ENCODE results near the gene MOAP1.
"Not testable (repeated sequence)": the region's sequence is repeated elsewhere in the genome, so short reads cannot be mapped to it uniquely, and the experiment has no call there.

MOAP1 gene

DNA sequence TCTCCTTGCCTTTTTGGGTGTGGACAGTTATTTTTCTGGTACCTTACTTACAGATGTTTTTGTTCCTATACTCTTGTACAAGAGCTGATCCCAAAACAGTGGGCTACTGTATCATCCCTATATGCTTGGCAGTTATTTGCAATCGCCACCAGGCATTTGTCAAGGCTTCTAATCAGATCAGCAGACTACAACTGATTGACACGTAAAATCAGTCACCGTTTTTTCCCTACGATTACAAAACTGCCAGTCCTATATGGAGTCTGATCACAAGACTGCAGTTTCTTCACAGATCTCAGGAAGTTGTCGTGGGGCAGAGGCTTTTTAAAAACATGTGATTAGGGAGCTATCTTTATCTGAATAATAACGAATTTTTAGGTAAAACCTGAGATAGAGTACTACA, 1.8 kb upstream of the MOAP1 start:
- Histone ChIP-seq H3K27ac (ENCODE audit: insufficient read depth, low read length, poor library complexity, severe bottlenecking) (no peak overlapping the region), H3K36me3 (ENCODE audit: control insufficient read depth, insufficient read depth, low read length) (peaks cover 8% of the 10 kb centered on the region), H3K4me1 (ENCODE audit: control insufficient read depth, insufficient read depth, low read length, poor library complexity, severe bottlenecking) (peaks cover 15% of the 10 kb centered on the region), H3K4me3 (ENCODE audit: insufficient read depth, low read depth, low read length, poor library complexity, severe bottlenecking) (no peak overlapping the region), H3K27me3 (replicated peaks; ENCODE audit: control insufficient read depth, insufficient read depth, low read length, poor library complexity, severe bottlenecking) (no peaks in the 10 kb centered on the region), H3K9me3 (ENCODE audit: control insufficient read depth, low read length) (no peaks in the 10 kb centered on the region)
- no peak for DNase-seq

DNA sequence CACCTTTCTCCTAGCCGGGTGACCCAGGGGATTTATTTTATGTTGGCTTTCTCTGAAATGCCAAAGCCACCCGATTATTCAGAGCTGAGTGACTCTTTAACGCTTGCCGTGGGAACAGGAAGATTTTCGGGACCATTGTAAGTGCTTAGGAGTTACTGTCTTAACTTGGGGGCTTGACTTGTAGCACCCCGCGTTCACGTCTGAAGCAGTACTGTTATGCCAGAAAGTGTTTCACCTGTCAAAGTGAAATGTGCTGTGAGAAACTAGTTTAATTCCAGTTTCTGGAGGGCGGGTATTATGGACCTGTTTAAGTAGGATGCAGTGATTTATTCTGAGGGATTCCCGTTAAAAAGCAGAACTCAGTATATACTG, 638 bp upstream of the MOAP1 start:
- Histone ChIP-seq H3K36me3 (ENCODE audit: control insufficient read depth, insufficient read depth, low read length) (peaks cover 8% of the 10 kb centered on the region), H3K9me3 (ENCODE audit: control insufficient read depth, low read length) (no peaks in the 10 kb centered on the region), H3K4me1 (ENCODE audit: control insufficient read depth, insufficient read depth, low read length, poor library complexity, severe bottlenecking) (peaks cover 15% of the 10 kb centered on the region), H3K4me3 (ENCODE audit: insufficient read depth, low read depth, low read length, poor library complexity, severe bottlenecking) (peak overlapping the region; percentile 61), H3K27me3 (replicated peaks; ENCODE audit: control insufficient read depth, insufficient read depth, low read length, poor library complexity, severe bottlenecking) (no peaks in the 10 kb centered on the region), H3K27ac (ENCODE audit: insufficient read depth, low read length, poor library complexity, severe bottlenecking) (peak overlapping the region; percentile 81)
- DNase-seq, result no peak

DNA sequence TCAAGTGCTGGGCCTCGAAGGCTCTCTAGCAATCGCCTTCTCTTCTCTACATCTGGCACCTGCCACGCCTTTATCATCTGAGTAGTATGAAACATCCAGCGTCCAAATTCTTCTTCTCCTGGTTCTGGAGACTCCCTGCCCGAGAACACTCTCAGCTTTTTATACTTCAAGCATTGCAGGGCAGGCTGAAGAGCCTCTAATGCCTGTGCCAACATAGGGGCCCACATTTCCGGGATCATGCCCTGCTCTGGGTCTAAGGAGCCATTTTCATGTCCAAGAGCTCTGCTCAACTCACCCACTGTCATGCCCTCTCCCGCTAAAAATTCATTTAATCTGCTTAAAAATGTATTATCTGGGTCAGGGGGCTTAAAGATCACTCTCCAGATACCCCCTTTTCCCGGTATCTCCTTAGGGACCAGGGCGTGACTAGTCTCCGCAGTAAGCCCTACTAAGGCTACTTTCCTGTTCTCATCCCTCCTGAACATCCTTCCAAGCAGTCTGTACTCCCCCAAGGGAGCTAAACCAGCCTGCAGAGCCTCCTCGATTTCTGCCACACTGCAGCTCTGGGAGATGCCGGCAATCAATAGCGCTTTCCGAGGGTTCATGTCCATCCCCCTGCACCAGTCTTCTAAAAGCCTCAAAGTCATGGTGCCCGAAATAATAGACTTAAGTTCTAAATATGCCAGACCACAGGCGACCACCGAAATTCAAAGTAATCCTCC, 940 bp downstream of the MOAP1 start:
- H3K4me1 ChIP-seq (ENCODE audit: control insufficient read depth, insufficient read depth, low read length, poor library complexity, severe bottlenecking), result peaks cover 15% of the 10 kb centered on the region
- no peak for DNase-seq
- H3K27me3 ChIP-seq (replicated peaks; ENCODE audit: control insufficient read depth, insufficient read depth, low read length, poor library complexity, severe bottlenecking), result no peaks in the 10 kb centered on the region
- peak overlapping the region; percentile 98 for H3K27ac ChIP-seq (ENCODE audit: insufficient read depth, low read length, poor library complexity, severe bottlenecking)
- no peaks in the 10 kb centered on the region for H3K9me3 ChIP-seq (ENCODE audit: control insufficient read depth, low read length)
- peak overlapping the region; percentile 92 for H3K4me3 ChIP-seq (ENCODE audit: insufficient read depth, low read depth, low read length, poor library complexity, severe bottlenecking)
- peaks cover 8% of the 10 kb centered on the region for H3K36me3 ChIP-seq (ENCODE audit: control insufficient read depth, insufficient read depth, low read length)

DNA sequence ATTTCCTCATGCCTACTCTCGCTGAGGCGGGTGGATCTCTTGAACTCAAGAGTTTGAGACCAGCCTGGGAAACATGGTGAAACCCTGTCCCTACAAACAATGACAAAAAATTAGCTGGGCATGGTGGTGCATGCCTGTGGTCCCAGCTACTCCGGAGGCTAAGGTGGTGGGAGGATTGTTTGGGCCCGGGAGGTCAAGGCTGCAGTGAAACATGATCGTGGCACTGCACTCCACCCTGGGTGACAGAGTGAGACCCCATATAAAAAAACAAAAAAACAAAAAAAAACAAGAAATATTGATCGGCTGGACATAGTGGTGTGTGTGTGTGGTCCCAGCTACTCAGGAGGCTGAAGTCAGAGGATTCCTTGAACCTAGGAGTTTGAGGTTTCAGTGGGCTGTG, 9.2 kb downstream of the MOAP1 start:
- no peak overlapping the region for H3K4me3 ChIP-seq (ENCODE audit: insufficient read depth, low read depth, low read length, poor library complexity, severe bottlenecking)

DNA sequence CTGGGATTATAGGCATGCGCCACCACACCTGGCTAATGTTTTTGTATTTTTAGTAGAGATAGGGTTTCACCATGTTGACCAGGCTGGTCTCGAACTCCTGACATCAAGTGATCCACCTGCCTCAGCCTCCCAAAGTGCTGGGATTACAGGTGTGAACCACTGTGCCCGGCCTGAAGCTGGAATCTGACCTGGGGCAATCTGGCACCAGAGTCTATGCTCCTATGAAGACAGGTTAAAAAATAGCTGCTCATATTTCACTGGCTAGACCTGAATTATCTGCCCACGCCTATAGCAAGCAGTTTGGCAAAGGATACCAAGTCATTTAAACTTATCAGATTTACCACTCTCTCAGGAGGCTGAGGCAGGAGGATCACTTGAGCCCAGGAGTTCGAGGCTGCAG, 10.0 kb downstream of the MOAP1 start:
- not testable (repeated sequence) for DNase-seq; H3K27me3 ChIP-seq (replicated peaks; ENCODE audit: control insufficient read depth, insufficient read depth, low read length, poor library complexity, severe bottlenecking); H3K27ac ChIP-seq (ENCODE audit: insufficient read depth, low read length, poor library complexity, severe bottlenecking); H3K9me3 ChIP-seq (ENCODE audit: control insufficient read depth, low read length); H3K36me3 ChIP-seq (ENCODE audit: control insufficient read depth, insufficient read depth, low read length); H3K4me1 ChIP-seq (ENCODE audit: control insufficient read depth, insufficient read depth, low read length, poor library complexity, severe bottlenecking); H3K4me3 ChIP-seq (ENCODE audit: insufficient read depth, low read depth, low read length, poor library complexity, severe bottlenecking)

More for the DNA sequence above, 9.2 kb downstream of the MOAP1 start:
- Histone ChIP-seq H3K27me3 (replicated peaks; ENCODE audit: control insufficient read depth, insufficient read depth, low read length, poor library complexity, severe bottlenecking) (no peaks in the 10 kb centered on the region), H3K27ac (ENCODE audit: insufficient read depth, low read length, poor library complexity, severe bottlenecking) (no peak overlapping the region), H3K4me1 (ENCODE audit: control insufficient read depth, insufficient read depth, low read length, poor library complexity, severe bottlenecking) (no peaks in the 10 kb centered on the region), H3K36me3 (ENCODE audit: control insufficient read depth, insufficient read depth, low read length) (no peaks in the 10 kb centered on the region), H3K9me3 (ENCODE audit: control insufficient read depth, low read length) (no peaks in the 10 kb centered on the region)
- DNase-seq, result no peak

DNA sequence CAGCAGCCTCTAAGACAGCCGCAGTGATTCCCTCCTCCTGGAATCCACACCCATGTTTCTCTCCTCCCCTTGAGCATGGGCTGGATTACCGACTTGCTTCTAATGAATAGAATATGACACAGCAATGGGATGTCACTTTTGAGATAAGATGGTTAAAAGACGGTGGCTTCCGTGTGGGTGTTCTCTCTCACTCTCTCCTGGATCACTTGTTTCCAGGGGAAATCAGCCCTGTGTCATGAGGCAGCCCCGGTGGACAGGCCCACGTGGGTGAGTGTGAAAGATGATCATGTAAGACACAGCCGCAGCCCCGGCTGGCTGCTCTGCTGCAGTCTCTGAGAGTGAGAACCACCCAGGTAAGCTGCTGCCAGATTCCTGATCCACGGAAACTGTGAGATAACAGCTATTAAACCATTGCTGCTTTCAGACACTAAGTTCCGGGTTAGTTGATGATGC, 10.7 kb downstream of the MOAP1 start:
- H3K4me1 ChIP-seq (ENCODE audit: control insufficient read depth, insufficient read depth, low read length, poor library complexity, severe bottlenecking), result no peaks in the 10 kb centered on the region
- H3K27ac ChIP-seq (ENCODE audit: insufficient read depth, low read length, poor library complexity, severe bottlenecking), result no peak overlapping the region
- H3K36me3 ChIP-seq (ENCODE audit: control insufficient read depth, insufficient read depth, low read length), result no peaks in the 10 kb centered on the region
- no peaks in the 10 kb centered on the region for H3K9me3 ChIP-seq (ENCODE audit: control insufficient read depth, low read length)
- no peak overlapping the region for H3K4me3 ChIP-seq (ENCODE audit: insufficient read depth, low read depth, low read length, poor library complexity, severe bottlenecking)
- DNase-seq, result no peak
- no peaks in the 10 kb centered on the region for H3K27me3 ChIP-seq (replicated peaks; ENCODE audit: control insufficient read depth, insufficient read depth, low read length, poor library complexity, severe bottlenecking)

DNA sequence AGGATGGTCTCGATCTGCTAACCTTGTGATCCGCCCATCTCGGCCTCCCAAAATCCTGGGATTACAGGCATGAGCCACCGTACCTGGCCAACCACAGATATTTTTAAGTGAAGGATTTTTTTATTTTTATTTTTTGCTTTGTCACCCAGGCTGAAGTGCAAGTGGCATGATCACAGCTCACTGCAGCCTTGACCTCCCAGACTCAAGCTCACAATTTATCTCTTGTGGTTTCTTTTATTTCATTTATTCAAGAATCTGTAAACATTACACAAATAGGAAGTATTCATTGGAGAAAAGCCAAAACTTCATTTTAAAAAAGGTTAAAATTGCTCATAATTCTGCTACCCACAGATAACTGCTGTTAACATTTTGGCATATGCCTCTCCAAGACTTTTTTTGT, 13.3 kb downstream of the MOAP1 start:
- H3K27ac ChIP-seq (ENCODE audit: insufficient read depth, low read length, poor library complexity, severe bottlenecking), result no peak overlapping the region
- H3K27me3 ChIP-seq (replicated peaks; ENCODE audit: control insufficient read depth, insufficient read depth, low read length, poor library complexity, severe bottlenecking), result no peaks in the 10 kb centered on the region
- no peak overlapping the region for H3K4me3 ChIP-seq (ENCODE audit: insufficient read depth, low read depth, low read length, poor library complexity, severe bottlenecking)
- DNase-seq, result no peak
- H3K4me1 ChIP-seq (ENCODE audit: control insufficient read depth, insufficient read depth, low read length, poor library complexity, severe bottlenecking), result no peaks in the 10 kb centered on the region
- H3K36me3 ChIP-seq (ENCODE audit: control insufficient read depth, insufficient read depth, low read length), result no peaks in the 10 kb centered on the region
- H3K9me3 ChIP-seq (ENCODE audit: control insufficient read depth, low read length), result no peaks in the 10 kb centered on the region

DNA sequence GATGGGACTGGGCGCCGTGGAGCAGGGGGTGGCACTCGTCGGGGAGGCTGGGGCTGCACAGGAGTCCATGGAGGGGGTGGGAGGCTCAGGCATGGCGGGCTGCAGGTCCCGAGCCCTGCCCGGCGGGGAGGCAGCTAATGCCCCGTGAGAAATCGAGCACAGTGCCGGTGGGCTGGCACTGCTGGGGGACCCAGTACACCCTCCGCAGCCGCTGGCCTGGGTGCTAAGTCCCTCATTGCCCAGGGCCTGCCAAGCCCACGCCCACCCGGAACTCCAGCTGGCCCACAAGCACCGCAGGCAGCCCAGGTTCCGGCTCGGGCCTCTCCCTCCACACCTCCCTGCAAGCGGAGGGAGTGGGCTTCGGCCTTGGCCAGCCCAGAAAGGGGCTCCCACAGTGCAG, 14.6 kb downstream of the MOAP1 start:
- not testable (repeated sequence) for H3K4me1 ChIP-seq (ENCODE audit: control insufficient read depth, insufficient read depth, low read length, poor library complexity, severe bottlenecking); H3K4me3 ChIP-seq (ENCODE audit: insufficient read depth, low read depth, low read length, poor library complexity, severe bottlenecking); H3K27me3 ChIP-seq (replicated peaks; ENCODE audit: control insufficient read depth, insufficient read depth, low read length, poor library complexity, severe bottlenecking); H3K36me3 ChIP-seq (ENCODE audit: control insufficient read depth, insufficient read depth, low read length); H3K9me3 ChIP-seq (ENCODE audit: control insufficient read depth, low read length); DNase-seq; H3K27ac ChIP-seq (ENCODE audit: insufficient read depth, low read length, poor library complexity, severe bottlenecking)

DNA sequence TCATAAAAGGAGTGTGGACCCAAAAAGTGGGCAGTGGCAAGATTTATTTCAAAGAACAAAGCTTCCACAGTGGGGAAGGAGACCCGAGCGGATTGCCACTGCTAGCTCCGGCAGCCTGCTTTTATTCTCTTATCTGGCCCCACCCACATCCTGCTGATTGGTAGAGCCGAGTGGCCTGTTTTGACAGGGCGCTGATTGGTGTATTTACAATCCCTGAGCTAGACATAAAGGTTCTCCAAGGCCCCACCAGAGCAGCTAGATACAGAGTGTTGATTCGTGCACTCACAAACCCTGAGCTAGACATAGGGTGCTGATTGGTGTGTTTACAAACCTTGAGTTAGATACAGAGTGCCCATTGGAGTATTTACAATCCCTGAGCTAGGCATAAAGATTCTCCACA, 15.1 kb downstream of the MOAP1 start:
- H3K9me3 ChIP-seq (ENCODE audit: control insufficient read depth, low read length); DNase-seq; H3K4me1 ChIP-seq (ENCODE audit: control insufficient read depth, insufficient read depth, low read length, poor library complexity, severe bottlenecking); H3K27me3 ChIP-seq (replicated peaks; ENCODE audit: control insufficient read depth, insufficient read depth, low read length, poor library complexity, severe bottlenecking); H3K36me3 ChIP-seq (ENCODE audit: control insufficient read depth, insufficient read depth, low read length); H3K4me3 ChIP-seq (ENCODE audit: insufficient read depth, low read depth, low read length, poor library complexity, severe bottlenecking); H3K27ac ChIP-seq (ENCODE audit: insufficient read depth, low read length, poor library complexity, severe bottlenecking): not testable (repeated sequence)

DNA sequence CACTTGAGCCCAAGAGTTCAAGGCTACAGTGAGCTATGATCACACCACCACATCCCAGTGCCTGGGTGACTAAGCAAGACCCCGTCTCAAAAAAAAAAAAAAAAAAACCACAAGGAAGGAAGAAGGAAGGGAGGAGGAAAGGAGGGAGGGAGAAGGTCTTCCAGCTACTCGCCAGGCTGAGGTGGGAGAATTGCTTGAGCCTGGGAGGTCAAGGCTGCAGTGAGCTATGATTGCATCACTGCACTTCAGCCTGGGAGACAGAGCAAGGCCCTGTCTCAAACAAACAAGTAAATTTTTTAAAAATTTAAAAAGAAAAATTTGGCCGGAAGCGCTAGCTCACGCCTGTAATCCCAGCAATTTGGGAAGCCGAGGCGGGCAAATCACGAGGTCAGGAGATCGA, 16.1 kb downstream of the MOAP1 start:
- not testable (repeated sequence) for H3K4me1 ChIP-seq (ENCODE audit: control insufficient read depth, insufficient read depth, low read length, poor library complexity, severe bottlenecking); H3K36me3 ChIP-seq (ENCODE audit: control insufficient read depth, insufficient read depth, low read length); H3K9me3 ChIP-seq (ENCODE audit: control insufficient read depth, low read length); DNase-seq; H3K27me3 ChIP-seq (replicated peaks; ENCODE audit: control insufficient read depth, insufficient read depth, low read length, poor library complexity, severe bottlenecking); H3K27ac ChIP-seq (ENCODE audit: insufficient read depth, low read length, poor library complexity, severe bottlenecking); H3K4me3 ChIP-seq (ENCODE audit: insufficient read depth, low read depth, low read length, poor library complexity, severe bottlenecking)

Data from effector memory CD4-positive, alpha-beta T cell (primary cell).